Effector CD8-positive, alpha-beta T cell (primary cell): ENCODE measurements around the gene CXCL13.
"Not testable (repeated sequence)": the region's sequence is repeated elsewhere in the genome, so short reads cannot be mapped to it uniquely, and the experiment has no call there.

Experiments used
- DNase-seq: peaks from one replicate; lab custom pipeline; 2025; lab: John Stamatoyannopoulos, UW
- total RNA-seq, 4 experiments: gene quantifications; one replicate each; lab custom pipeline; 2026; lab: John Stamatoyannopoulos, UW

The CXCL13 gene
- 0 reads per million in 4 experiments for total RNA-seq

- DNase-seq, result no peak
These were observed at the start of gene CXCL13 for GRCh38 chr4:77605210-77605902. Gene CXCL13 (plus strand): TSS chr4:77605820. CDS start chr4:77605866, 46 bp downstream.

- DNase-seq, result no peak
These were observed 45.5 kb upstream of the CXCL13 start for GRCh38 chr4:77560170-77560569.

GRCh38 chr4:77561720-77562119 is 43.9 kb upstream of the CXCL13 start:
- DNase-seq, result not testable (repeated sequence)

GRCh38 chr4:77564231-77564630 is 41.4 kb upstream of the CXCL13 start:
- no peak for DNase-seq

- DNase-seq, result no peak
These were observed 39.5 kb upstream of the CXCL13 start for GRCh38 chr4:77566148-77566547.

GRCh38 chr4:77567549-77567948 is 38.1 kb upstream of the CXCL13 start:
- no peak for DNase-seq

- DNase-seq, result not testable (repeated sequence)
These were observed 35.0 kb upstream of the CXCL13 start for GRCh38 chr4:77570508-77571214.

- DNase-seq, result no peak
These were observed 29.3 kb upstream of the CXCL13 start for GRCh38 chr4:77576351-77576750.

- no peak for DNase-seq
These were observed 27.5 kb upstream of the CXCL13 start for GRCh38 chr4:77578145-77578544.

GRCh38 chr4:77579406-77580076 is 26.1 kb upstream of the CXCL13 start:
- no peak for DNase-seq

GRCh38 chr4:77581724-77582123 is 23.9 kb upstream of the CXCL13 start:
- DNase-seq, result no peak

GRCh38 chr4:77582156-77582555 is 23.5 kb upstream of the CXCL13 start:
- DNase-seq, result no peak

- DNase-seq, result no peak
These were observed 22.9 kb upstream of the CXCL13 start for GRCh38 chr4:77582711-77583110.

GRCh38 chr4:77586951-77587383 is 18.7 kb upstream of the CXCL13 start:
- no peak for DNase-seq

- DNase-seq, result no peak
These were observed 15.1 kb upstream of the CXCL13 start for GRCh38 chr4:77590482-77590881.

GRCh38 chr4:77591532-77591931 is 14.1 kb upstream of the CXCL13 start:
- DNase-seq, result no peak

- no peak for DNase-seq
These were observed 12.5 kb upstream of the CXCL13 start for GRCh38 chr4:77593101-77593500.

- no peak for DNase-seq
These were observed 11.6 kb upstream of the CXCL13 start for GRCh38 chr4:77593993-77594392.

- DNase-seq, result no peak
These were observed 10.2 kb upstream of the CXCL13 start for GRCh38 chr4:77595364-77595973.

GRCh38 chr4:77599378-77599777 is 6.2 kb upstream of the CXCL13 start:
- DNase-seq, result no peak

GRCh38 chr4:77600521-77601451 is 4.8 kb upstream of the CXCL13 start:
- DNase-seq, result no peak
